ENCODE data around the gene TRIML1. TPM values are rescaled to one million over a fixed set of nuclear protein-coding genes. Genes with fewer than 3 reads are reported as not detected.

Gene TRIML1
- total and polyA plus RNA-seq, 10 of the 15 experiments (the other 5 are each of a cell fraction or from before 2014, with no cell fraction given), result not detected

DNA sequence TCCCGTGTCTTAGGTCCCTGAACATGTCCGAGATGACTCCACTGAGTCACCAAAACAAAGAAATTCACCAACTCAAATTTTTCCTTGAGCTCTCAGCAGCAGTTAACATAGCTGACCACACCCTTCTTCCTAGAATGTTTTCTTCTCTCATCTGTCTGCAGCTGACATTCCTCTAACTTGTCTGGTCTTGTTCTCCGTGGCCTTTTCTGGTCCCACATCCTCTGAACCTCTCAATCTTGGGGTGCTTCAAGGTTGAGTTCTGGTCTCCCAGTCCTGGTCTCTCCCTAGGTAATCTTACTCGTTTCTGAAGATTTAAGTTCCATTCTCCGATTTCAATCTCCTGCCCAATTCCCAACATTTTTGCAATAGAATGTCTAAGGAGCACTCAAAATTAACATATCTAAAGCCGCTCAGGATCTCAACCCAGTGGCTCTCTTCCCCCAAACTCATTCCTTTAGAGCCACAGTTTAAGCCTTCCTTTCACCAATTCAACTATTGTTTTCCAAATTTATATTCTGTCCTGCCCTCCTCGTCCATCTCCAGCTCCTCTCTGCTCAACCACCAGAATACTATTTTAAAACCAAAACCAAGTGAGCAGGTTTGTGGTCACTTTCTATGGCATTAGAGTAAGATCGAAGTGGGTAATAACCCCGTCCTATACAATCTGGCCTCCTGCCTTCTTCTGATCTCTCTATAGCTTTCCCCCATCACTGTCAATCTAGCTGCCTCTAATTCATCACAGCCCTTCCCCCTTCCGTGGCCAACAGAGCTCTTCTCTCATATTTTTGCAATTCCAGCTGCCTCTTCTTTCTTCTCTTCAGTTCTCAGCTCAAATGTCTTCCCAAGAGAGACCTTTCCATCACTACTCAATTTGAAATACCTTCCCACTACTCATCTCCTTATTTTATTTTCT is 31.1 kb upstream of the TRIML1 start:
- no peaks in the 10 kb centered on the region for H4K20me1 ChIP-seq (ENCODE audit: control insufficient read depth, insufficient read depth)
- H3K4me3 ChIP-seq, result no peak overlapping the region
- no peaks in the 10 kb centered on the region for H3K36me3 ChIP-seq (ENCODE audit: control insufficient read depth in 2 of 2, insufficient read depth in 2 of 2, low read length in 1 of 2)
- no peaks in the 10 kb centered on the region for H3K27me3 ChIP-seq (replicated peaks in 1 of 2; ENCODE audit: control insufficient read depth in 2 of 2, insufficient read depth in 2 of 2, low read length in 1 of 2)
- DNase-seq (ENCODE audit: low read depth, low spot score) (no peak), FAIRE-seq (no peak), ATAC-seq (no peak)
- H3K9me3 ChIP-seq (replicated peaks; ENCODE audit: control insufficient read depth, insufficient read depth, low read length), result no peaks in the 10 kb centered on the region; the same call in 2 of the 3 replicates
- H3K79me2 ChIP-seq (ENCODE audit: control insufficient read depth, insufficient read depth, low read length), result no peaks in the 10 kb centered on the region
- no peak overlapping the region for H3K4me2 ChIP-seq (ENCODE audit: control insufficient read depth, insufficient read depth)
- in situ Hi-C loops (cut with MboI) (no loop called here), intact Hi-C loops (cut with micrococcal nuclease; ENCODE audit: unreplicated experiment) (no loop called here)
- ChIA-PET CTCF (no interaction called here), POLR2A (no interaction called here), RAD21 (ENCODE audit: unreplicated experiment) (no interaction called here), SMC1A (ENCODE audit: uncharacterized antibody, unreplicated experiment) (no interaction called here)
- H3K27ac ChIP-seq (ENCODE audit: control insufficient read depth, insufficient read depth), result no peak overlapping the region
- no peaks in the 10 kb centered on the region for H3K4me1 ChIP-seq (ENCODE audit: control insufficient read depth, insufficient read depth, low read length)
- H3K9ac ChIP-seq (ENCODE audit: control insufficient read depth, insufficient read depth, low read length), result no peak overlapping the region
- WGBS (ENCODE audit: insufficient coverage, insufficient replicate concordance, low lambda C conversion rate, missing lambda C conversion rate), result 5% methylated on average over 10 of the region's 10 CpGs
- BruUV-seq (replicated peaks), result no TSS peak
- H2AFZ ChIP-seq (ENCODE audit: control insufficient read depth, low read depth, low read length), result no peak overlapping the region
- TF ChIP-seq, protein P1, sequence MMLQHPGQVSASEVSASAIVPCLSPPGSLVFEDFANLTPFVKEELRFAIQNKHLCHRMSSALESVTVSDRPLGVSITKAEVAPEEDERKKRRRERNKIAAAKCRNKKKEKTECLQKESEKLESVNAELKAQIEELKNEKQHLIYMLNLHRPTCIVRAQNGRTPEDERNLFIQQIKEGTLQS (IDR thresholded peaks at IDR 0.05; ENCODE audit: borderline replicate concordance, extremely low read depth, low read depth, low read length), result no peak
- TF ChIP-seq RB1 (IDR thresholded peaks at IDR 0.05; ENCODE audit: borderline replicate concordance), result no peak
- no peak for TF ChIP-seq ZNF622 (IDR thresholded peaks at IDR 0.05)
- no peak for TF ChIP-seq MTA2 (IDR thresholded peaks at IDR 0.05; ENCODE audit: low read depth)
- TF ChIP-seq, protein P2, sequence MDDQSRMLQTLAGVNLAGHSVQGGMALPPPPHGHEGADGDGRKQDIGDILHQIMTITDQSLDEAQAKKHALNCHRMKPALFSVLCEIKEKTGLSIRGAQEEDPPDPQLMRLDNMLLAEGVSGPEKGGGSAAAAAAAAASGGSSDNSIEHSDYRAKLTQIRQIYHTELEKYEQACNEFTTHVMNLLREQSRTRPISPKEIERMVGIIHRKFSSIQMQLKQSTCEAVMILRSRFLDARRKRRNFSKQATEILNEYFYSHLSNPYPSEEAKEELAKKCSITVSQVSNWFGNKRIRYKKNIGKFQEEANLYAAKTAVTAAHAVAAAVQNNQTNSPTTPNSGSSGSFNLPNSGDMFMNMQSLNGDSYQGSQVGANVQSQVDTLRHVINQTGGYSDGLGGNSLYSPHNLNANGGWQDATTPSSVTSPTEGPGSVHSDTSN (IDR thresholded peaks at IDR 0.05; ENCODE audit: insufficient replicate concordance, low read depth, low read length), result no peak
- no peak for TF ChIP-seq POU2F2 (IDR thresholded peaks at IDR 0.05; ENCODE audit: borderline replicate concordance, low read depth, low read length)
- no peak for TF ChIP-seq EED (IDR thresholded peaks at IDR 0.05; ENCODE audit: low read depth)
- TF ChIP-seq IRF5 (IDR thresholded peaks at IDR 0.05; ENCODE audit: borderline replicate concordance), result no peak
- no peak for TF ChIP-seq BRCA1 (IDR thresholded peaks at IDR 0.05; ENCODE audit: low read depth, low read length)
- no peak for TF ChIP-seq NR2C1 (IDR thresholded peaks at IDR 0.05)
- no peak for TF ChIP-seq CBX3 (IDR thresholded peaks at IDR 0.05; ENCODE audit: borderline replicate concordance, low read depth)
- TF ChIP-seq SUZ12 (IDR thresholded peaks at IDR 0.05; ENCODE audit: unreplicated experiment), result no peak
- TF ChIP-seq, protein P3, sequence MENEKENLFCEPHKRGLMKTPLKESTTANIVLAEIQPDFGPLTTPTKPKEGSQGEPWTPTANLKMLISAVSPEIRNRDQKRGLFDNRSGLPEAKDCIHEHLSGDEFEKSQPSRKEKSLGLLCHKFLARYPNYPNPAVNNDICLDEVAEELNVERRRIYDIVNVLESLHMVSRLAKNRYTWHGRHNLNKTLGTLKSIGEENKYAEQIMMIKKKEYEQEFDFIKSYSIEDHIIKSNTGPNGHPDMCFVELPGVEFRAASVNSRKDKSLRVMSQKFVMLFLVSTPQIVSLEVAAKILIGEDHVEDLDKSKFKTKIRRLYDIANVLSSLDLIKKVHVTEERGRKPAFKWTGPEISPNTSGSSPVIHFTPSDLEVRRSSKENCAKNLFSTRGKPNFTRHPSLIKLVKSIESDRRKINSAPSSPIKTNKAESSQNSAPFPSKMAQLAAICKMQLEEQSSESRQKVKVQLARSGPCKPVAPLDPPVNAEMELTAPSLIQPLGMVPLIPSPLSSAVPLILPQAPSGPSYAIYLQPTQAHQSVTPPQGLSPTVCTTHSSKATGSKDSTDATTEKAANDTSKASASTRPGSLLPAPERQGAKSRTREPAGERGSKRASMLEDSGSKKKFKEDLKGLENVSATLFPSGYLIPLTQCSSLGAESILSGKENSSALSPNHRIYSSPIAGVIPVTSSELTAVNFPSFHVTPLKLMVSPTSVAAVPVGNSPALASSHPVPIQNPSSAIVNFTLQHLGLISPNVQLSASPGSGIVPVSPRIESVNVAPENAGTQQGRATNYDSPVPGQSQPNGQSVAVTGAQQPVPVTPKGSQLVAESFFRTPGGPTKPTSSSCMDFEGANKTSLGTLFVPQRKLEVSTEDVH (IDR thresholded peaks at IDR 0.05; ENCODE audit: low read depth, partially characterized antibody), result no peak
- no peak for TF ChIP-seq JUNB (IDR thresholded peaks at IDR 0.05)
- TF ChIP-seq RELB (IDR thresholded peaks at IDR 0.05; ENCODE audit: low read depth), result no peak
- no peak for TF ChIP-seq RELA (IDR thresholded peaks at IDR 0.05; ENCODE audit: borderline replicate concordance, partially characterized antibody)

Data from GM12878 (cell line).